ENCODE results near the gene TIGD1.

- no peak for TF ChIP-seq CTCF (IDR thresholded peaks at IDR 0.05 in 2 of 3, conservative IDR thresholded peaks at IDR 0.05 in 1 of 3; ENCODE audit: borderline replicate concordance in 1 of 3, insufficient read depth in 1 of 3, low read depth in 2 of 3, low read length in 2 of 3)
- TF ChIP-seq ZFX (IDR thresholded peaks at IDR 0.05), result no peak
- no peak for TF ChIP-seq EZH2phosphoT487 (IDR thresholded peaks at IDR 0.05; ENCODE audit: borderline replicate concordance)
- TF ChIP-seq ZNF274 (IDR thresholded peaks at IDR 0.05; ENCODE audit: low read depth, low read length), result no peak
- TF ChIP-seq TCF7L2 (IDR thresholded peaks at IDR 0.05; ENCODE audit: borderline replicate concordance, extremely low read depth, insufficient read depth, insufficient read length), result no peak
- TF ChIP-seq CBX3 (IDR thresholded peaks at IDR 0.05; ENCODE audit: low read depth), result no peak
- TF ChIP-seq JUND (IDR thresholded peaks at IDR 0.05), result no peak
- no peak for TF ChIP-seq POLR2A (IDR thresholded peaks at IDR 0.05; ENCODE audit: borderline replicate concordance, extremely low read depth, insufficient read depth, insufficient read length)
- no peak for TF ChIP-seq RAD21 (IDR thresholded peaks at IDR 0.05; ENCODE audit: low read depth)
- no peak for TF ChIP-seq CEBPB (IDR thresholded peaks at IDR 0.05; ENCODE audit: low read depth)
- TF ChIP-seq EZH2 (IDR thresholded peaks at IDR 0.05), result no peak
Observed at GRCh38 chr2:232504438-232504837, 45.9 kb downstream of the TIGD1 start.
